GM13976 (cell line): ENCODE measurements around the gene CADM3.

Source experiments
- DNase-seq: peaks from one replicate; pipeline ENCODE4 v3.0.0; 2012; ENCODE audit warnings: low spot score
- CTCF ChIP-seq: IDR thresholded peaks from 2 replicates; pipeline ENCODE4 v1.5.1; 2012; ENCODE audit warnings: borderline replicate concordance, mild to moderate bottlenecking; ENCODE audit not compliant: insufficient read depth; ENCODE audit errors: extremely low read depth, missing control alignments, control extremely low read depth
- in situ Hi-C: fragments of 300-500 bp; cut with MboI; formaldehyde crosslinking; loops from one replicate; pipeline ENCODE4 v1.12.0; 2022; ENCODE audit warnings: low sequenced_read_pairs, mixed read lengths, inconsistent platforms; ENCODE audit not compliant: unreplicated experiment

Gene CADM3

GRCh38 chr1:159171254-159171687 is at the start of gene CADM3:
Gene CADM3, plus strand, starts transcription at chr1:159171615. Its CDS starts 151 bp downstream, at chr1:159171766.
- DNase-seq, result peak; percentile 22
- in situ Hi-C loops, result no loop called here
- TF ChIP-seq CTCF, result no peak

GRCh38 chr1:159122005-159122621 is 49.3 kb upstream of the CADM3 start:
- no peak for TF ChIP-seq CTCF
- in situ Hi-C loops, result no loop called here
- DNase-seq, result peak; percentile 45

GRCh38 chr1:159123587-159123986 is 47.8 kb upstream of the CADM3 start:
- no peak for TF ChIP-seq CTCF
- in situ Hi-C loops, result no loop called here
- no peak for DNase-seq

- in situ Hi-C loops, result loop anchor here (25.0 kb wide), 1 partner anchor 655 kb away; the partner anchor contains the start of gene DUSP23
- peak; percentile 53 for DNase-seq
- peak; percentile 83 for TF ChIP-seq CTCF
Observed at GRCh38 chr1:159132271-159132881, 39.0 kb upstream of the CADM3 start.

GRCh38 chr1:159140474-159140873 is 30.9 kb upstream of the CADM3 start:
- no peak for DNase-seq
- TF ChIP-seq CTCF, result no peak
- in situ Hi-C loops, result loop anchor here (25.0 kb wide), 1 partner anchor 647 kb away; the partner anchor contains the start of gene DUSP23

- in situ Hi-C loops, result loop anchor here (25.0 kb wide), 1 partner anchor 646 kb away; the partner anchor contains the start of gene DUSP23
- DNase-seq, result no peak
- TF ChIP-seq CTCF, result no peak
Observed at GRCh38 chr1:159141584-159142390, 29.6 kb upstream of the CADM3 start.
